Stimulated activated CD8-positive, alpha-beta memory T cell treated with anti-CD3 and anti-CD28 coated beads, Interleukin-4, amount 100 ng/mL, for 1 hour (primary cell): ENCODE results near the gene ART1.

Source experiments
- DNase-seq, 2 donors: peaks; one replicate each; pipeline ENCODE4 v3.0.0-alpha.2; 2020; ENCODE audit warnings: low read depth in 2 of 2, low spot score in 1 of 2

Gene ART1

DNA sequence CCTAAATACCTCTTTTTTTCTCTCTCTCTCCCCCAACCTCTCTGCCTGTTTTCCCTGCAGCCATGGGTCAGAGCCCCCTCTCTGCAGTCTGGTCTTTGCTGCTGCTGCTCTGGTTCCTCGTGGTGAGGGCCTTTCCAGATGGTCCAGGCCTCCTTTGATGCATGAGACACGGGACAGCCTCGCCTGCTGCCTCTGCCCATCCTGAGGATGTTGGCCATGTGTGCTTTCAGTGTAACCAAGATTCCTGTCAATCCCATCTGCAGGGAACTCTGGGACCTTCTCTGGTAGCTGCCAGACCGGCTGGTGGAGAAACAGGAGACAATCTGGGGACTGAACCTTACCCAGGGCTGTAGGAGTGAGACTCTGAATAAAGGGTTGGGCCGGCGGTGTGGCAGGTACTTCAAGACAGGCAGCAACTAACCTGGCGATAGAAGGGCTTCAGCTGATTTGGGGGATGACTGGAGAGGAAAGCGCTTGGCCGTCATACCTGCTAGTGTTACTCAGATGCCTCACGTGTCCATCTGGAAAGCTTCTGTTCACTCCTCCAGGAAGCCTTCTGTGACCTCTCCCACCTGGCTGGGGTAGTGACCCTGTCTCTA is 19.2 kb downstream of the ART1 start:
- no peak for DNase-seq

DNA sequence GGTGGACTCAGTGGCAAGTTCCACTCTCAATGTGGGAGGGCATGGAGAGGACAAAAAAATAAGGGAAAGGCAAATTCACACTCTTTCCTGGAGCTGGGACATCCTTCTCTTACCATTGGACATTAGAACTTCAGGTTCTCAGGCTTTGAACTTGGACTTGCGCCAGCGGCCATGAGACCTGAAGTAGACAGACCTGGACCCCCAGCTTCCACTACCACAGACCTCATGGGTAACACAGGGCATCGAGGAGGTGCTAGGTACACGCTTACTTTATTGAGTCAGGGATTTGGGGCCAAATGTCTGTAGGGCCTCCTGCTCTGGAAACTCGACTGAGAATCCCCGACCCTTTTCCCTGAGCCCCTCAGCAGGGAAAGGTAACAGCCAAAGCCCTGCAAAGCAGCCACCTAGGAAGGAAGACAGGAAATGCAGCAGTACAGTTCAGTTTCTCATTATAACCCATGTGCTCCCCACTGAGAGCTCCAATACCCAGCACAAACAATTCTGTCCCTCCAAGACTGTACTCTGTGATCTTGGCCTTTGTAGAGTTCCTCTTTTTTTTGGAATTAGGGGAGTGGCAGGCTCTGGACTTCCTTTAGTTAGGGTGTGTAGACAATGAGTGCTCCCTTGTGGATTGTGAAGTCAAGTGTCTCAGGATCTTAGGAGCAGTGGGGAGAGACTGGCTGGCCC is 20.6 kb downstream of the ART1 start:
- no peak for DNase-seq

DNA sequence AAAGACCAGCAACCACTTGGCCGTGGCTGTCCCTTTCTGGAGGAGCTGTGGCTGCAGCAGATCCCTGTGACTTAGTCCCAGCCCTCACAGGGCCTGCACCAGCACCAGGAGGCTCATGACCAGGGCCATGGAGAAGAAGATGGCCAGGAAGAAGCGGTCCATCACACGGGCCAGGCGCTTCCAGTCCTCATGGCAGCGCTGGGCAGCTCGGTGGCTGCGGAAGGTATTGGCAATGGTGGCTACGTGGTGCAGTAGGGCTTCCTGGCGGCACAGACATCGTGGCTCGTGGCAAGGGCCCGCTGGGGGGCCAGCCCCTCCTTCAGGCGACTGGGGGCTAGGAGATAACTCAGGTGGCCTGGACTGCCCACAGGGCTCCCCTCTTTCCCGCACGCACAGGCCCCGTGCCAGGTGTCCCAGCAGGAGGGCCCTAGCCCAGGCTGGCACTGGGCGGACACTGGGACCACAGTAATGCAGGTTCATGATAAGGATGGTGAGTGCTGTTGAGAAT is 21.1 kb downstream of the ART1 start:
- DNase-seq, result no peak

DNA sequence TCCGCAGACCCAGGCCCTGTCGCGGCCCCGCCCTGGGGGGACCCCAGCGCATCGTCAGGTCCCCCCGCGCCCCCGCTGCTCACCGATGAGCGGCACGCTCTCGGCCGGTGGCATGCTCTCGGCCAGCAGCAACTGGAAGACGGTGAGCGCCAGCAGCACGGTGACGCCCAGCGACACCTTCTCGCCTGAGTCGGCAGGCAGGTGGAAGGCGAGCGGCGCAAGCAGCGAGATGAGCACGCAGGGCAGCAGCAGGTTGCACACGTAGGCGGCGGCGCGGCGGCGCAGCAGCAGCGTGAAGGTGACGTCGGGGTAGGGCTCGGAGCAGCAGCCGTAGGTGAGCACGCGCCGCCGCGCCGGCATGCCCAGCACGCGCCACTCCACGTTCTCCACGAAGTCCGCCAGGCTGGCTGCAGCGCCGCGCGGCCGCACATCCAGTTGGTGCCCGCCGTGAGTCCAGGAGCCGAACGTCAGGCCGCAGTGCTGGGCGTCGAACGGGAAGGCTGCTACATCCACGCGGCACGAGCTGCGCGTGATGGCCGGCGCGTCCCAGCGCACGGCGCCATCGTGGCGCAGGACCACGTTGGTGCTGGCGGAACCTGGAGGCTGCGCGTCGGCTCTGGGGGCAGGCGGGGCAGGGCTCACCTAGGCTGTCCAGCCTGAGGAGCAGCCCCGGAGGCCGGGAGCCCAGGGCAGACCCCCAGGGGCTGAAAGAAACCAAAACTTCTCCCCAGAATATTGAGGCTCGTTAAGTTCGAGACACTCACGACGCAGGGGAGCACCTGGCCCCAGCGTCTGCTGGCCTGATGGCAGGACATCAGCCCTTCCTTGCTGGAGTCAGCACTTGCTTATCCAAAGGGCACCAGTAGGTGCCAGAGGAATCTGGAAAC is 22.5 kb downstream of the ART1 start:
- DNase-seq, result no peak

DNA sequence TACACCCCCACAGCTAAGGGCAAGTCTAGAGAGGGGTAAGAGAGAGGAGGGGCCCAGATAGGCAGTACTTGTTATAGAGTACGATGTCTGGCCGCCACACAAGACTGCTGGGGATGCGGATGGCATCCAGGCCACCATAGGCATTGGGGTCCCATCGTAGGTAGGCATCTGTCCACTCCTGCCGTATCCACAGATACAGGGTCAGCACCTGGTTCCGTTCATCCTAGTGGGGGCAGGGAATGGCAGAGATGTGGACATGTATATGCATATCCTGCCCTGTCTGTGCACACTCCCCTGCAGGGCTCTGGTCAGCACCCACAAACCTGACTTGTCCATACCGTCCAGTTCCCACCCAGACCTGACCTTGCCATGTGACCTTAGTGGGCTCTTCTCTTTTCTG is 24.2 kb downstream of the ART1 start:
- no peak for DNase-seq

DNA sequence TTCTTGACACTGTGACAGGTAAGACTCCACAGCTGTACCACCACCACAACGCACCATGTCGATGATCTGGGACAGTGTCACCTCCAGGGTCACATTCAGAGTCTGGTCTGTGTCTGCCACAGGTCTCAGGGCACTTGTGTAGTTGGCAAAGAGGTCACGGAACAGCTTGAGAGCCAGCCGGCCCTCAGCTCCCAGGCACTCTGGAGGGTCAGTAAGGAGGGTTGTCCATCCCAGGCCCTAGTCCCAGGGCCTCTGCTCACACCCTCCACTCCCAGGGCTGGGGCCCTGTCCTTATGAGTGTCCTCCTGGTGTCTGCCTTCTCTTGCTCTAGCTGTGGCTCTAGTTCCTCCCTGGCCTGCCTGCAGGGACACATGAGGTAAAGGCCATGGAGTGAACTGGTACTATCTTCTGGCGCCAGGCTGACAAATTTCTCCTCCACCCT is 24.8 kb downstream of the ART1 start:
- no peak for DNase-seq

DNA sequence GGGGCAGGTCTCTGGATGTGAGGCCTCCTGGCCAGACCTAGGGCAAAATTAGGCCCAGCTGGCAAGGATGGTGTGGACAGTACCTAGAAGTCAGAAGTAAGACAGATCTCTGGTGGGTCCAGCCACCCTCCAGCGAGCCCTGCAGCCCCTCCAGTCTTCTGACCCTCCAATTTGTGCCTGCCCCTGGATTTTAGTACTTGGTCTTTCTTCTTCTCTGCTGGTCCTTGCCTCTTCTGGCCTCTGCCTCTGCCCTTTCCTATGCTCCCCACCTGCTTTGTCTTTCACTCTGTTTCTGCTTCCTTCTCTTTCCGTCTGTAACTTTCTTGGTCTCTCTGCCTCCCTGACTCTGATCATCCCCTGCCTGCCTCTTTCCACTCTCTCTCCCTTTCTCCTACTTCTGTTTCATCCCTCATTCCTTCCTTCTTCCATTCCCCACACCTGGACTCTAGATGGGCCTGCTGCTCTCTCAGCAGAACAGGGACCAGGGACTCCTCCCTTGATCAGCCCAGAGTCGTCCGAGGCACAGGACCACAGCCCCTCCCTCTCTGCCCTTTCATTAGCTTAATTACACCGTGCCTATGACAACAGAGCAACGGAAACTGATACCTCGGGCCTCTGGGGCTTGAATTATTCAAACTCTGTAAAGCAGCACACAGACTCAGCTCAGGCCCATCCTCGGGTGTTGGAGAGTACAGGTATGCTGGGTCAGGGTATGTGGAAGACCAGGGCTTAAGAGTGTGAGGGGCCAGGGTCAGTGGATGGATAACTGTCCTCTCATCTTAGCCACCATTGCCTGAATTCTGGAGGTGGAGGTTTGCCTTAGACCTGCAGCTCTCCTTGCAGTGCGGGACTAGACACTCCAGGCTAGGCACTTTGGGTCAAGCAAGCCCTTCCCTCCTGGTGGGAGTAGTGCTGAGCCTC is 26.7 kb downstream of the ART1 start, which contains the start of gene CHRNA10:
Gene CHRNA10, minus strand, starts transcription at position 51 of the 921 bp plus-strand sequence. CDS start 72 bp downstream, outside the sequence.
- DNase-seq, result no peak

DNA sequence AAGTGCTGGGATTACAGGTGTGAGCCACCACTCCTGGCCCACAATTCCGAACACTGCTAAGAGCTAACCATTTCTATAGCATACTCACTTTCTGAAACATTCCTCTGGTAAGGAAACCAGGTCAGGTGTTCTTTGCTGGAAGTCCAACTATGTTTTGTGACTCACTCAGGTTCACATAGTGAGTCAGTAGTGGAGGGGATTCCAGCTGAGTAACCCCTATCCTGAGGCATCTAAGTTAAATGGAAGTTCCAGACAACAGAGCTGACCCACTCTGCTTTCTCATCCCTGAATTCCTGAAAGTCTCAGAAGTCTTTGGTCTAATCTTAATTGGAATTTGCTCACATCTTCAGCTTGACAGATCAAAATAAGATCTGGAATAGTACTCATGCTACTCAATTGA is 29.3 kb downstream of the ART1 start:
- no peak for DNase-seq

DNA sequence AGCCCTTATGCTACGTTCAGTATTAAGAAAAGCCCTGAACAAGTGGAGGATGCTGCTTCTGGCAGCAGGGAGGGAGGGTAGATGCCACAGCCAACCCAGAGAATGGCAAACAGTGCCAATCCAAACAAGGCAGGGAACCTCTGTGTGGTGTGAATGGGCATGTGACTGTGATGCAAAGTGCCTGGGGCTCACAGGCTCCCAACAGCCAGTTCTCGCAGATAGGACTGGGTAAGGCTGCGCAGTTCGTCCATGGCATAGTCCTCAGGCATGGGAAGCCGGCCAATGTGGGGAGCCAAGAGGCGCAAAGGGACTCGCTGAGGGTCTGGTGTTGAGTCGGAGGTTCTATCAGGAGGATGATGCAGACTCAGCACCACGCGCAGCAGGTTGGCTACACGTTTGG is 31.0 kb downstream of the ART1 start:
- no peak for DNase-seq

DNA sequence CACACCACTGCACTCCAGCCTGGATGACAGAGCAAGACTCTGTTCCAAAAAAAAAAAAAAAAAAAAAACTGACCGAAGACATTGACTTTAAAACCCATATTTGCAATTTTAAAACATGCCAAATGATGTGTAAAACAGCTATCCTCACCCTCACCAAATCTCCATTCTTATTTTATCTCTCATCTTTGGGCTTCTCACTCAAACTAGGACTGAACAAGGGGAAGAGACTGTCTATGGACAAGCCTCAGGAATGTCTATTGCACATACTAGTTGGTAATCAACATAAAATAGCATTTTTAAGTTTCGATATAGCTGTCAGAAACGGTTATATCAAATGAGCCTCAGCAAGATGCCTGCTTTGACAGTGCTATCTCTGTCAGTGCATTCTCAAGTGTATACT is 34.1 kb downstream of the ART1 start:
- no peak for DNase-seq

DNA sequence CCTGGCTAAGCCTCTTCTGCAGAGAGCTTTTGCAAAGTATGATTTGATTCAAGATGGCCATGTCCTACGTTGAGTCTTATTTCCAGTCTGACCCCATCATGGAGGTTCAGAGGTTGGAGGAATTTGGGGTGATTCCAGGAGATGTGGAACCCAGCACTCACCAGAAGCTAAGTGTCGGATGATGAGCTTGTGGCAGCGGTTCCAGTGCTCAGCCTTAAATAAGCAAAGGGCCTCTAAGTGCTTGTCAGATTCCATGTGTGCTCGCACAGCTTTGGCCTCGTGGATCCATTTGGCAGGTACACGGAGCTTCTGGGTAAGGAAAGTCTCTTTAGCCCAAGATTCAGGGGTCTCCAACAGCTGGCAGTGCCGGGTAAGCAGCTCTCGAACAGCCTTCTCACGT is 38.1 kb downstream of the ART1 start:
- DNase-seq, result no peak

DNA sequence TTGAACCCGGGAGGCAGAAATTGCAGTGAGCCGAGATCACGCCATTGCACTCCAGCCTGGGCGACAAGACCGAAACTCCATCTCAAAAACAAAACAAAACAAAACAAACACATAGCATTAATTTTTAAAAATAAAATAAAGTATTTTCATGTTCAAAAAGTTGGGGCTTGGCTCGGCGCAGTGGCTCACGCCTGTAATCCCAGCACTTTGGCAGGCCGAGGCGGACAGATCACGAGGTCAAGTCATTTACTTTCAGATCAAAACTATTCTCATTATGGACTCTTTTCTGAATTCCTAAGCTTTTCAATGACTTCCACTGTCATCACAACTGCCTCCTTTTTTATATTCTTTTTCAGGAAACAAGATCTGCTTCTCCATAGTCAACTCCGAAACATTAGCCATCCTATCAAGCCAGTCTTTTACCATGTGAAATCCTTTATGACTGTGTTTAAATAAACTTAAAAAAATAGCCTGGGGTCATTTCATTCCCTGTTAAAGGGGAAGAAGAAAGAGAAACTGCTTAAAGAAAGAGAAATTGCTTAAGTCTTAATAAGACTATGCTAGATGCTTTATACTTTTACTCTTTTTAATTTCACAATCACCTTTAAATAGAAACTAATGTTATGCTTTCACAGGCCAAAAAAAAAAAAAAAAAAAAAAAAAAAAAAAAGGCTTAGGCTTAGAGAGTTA is 39.3 kb downstream of the ART1 start:
- no peak for DNase-seq

DNA sequence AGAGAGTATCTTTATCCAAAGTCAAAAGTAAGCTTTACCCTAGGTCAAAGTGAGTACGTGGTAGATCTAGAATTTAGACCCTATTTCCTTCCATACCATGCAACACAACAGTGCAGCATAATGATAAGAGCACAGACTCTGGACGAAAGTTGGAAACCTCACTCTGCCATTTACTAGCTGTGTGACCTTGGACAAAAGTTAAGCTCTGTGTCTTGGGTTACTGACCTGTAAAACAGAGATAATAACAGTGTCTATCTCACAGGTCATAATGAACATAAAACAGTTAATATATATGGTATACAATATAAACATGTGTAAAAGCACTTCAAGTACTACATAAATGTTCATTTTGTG is 39.9 kb downstream of the ART1 start:
- DNase-seq, result no peak

DNA sequence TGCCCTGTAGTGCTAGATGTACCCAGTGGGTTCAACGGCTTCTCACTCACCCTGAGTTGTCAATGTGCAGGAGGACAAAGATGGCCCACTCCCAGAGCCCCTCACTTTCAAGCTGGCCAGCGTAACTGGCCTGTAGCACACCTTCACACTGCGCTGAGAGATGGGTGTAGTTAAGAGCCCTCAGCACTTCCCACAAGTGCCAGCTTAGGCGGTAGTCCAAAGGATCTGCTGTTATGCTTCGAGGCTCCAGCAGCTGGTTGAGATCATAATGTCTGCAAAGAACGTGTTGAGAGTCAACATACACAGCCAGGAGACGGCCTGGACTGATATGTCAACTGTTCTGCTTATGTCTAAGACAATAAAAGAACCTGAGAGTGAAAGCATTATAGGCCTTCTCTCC is 41.0 kb downstream of the ART1 start:
- DNase-seq, result no peak

DNA sequence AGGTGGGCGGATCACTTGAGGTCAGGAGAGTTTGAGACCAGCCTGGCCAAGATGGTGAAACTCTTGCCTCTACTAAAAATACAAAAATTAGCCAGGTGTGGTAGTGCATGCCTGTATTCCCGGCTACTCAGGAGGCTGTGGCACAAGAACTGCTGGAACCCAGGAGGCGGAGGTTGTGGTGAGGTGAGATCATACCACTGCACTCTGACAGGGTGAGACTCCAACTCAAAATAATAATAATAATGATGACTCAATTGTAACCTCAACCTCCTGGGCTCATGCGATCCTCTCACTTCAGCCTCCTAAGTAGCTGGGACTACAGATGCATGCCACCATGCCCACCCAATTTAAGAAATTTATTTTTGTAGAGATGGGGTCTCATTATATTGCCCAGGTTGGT is 41.8 kb downstream of the ART1 start:
- no peak for DNase-seq

DNA sequence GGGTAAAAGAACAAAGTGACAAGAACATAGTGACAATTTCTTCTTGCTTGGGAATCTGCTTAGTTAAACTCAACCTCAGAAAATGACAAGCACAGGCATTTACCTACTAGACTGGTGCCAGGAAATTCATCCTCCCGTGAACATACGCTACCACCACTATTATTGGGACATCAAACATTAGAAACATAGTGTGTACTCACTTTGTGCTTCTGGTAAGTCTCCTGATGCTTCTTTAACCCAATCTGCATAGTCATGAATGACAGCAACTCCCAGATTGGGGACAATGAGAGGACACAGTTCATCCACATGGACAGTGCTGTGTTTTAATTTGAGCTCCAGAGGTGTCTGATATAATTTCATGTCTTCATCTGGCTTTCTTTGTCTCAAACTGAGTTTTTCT is 55.5 kb downstream of the ART1 start:
- no peak for DNase-seq

DNA sequence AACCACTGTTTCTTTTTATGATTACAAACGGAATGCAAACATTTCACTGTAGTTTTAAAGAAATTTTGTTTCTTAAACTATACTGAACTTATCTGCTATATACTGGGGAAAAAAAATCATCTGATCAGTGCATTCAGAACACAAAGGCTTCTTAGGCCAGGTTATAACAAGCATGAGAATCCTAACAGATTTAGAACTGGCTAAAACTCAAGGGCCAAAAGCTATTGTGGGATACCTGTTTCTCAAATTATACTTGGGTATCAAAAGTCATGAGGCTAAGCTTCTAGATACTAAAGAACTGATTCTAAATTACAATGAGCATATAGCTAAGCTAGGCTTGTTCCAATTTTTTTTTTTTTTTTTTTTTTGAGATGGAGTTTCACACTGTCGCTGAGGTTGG is 56.0 kb downstream of the ART1 start:
- DNase-seq, result no peak

DNA sequence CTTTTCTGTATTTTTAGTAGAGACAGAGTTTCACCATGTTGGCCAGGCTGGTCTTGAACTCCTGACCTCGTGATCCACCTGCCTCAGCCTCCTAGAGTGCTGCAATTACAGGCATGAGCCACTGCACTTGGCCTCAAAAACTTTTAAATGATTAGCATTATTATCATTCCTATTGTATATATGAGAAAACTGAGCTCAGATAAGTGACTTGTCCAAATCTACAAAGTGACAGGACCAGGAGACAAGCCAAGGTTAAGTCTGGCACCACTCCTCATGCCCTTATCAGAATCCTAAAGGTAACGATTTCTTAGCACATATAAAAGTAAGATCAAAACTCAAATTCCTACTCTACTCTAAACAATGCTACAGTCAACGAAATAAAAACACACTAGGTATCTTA is 58.5 kb downstream of the ART1 start:
- DNase-seq, result no peak

DNA sequence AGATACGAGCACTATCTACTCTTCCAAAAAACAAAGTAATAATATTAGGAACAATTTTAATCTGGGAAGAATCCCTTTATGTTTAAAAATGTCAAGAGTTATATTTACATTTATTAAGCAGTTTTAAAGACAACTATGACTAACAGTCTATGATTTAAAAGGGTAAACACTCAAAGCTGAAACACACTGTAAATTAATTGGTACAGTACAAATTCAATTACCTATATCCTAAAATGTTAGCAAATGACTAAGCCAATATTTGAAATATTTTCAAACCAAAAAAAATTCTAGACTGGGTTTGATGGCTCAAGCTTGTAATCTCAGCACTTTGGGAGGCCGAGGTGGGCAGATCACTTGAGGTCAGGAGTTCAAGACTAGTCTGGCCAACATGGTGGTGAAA is 62.2 kb downstream of the ART1 start:
- no peak for DNase-seq

DNA sequence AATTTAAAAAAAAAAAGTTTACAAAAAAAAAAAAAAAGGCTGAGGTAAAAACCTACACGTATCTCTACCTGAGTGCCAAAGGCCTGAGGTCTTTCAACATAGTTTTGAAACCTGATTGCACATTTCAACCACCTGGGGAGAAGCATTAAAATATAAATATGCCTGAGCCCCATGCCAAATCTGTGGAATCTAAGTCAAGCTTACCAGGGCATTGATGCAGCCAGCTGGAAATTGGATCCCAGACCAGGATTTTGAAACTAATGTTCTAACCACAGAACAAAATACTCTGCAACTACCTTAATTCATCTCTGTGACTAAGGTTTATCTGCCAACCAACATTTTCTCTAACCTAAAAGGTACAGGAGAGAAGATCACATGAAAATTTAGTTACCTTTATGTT is 65.0 kb downstream of the ART1 start:
- no peak for DNase-seq
